Fibroblast of lung (primary cell): ENCODE results near the gene DISP3. TPM values are rescaled to one million over a fixed set of nuclear protein-coding genes. Genes with fewer than 3 reads are reported as not detected.

Experiments used
- DNase-seq, 2 donors: peaks; one replicate each; pipeline versions ENCODE4 v3.0.0 to v3.0.0-alpha.2; 2010; ENCODE audit warnings: low read depth in 2 of 2
- H2AFZ ChIP-seq: 2 replicates; pipeline ENCODE4 v1.5.1; 2012; ENCODE audit warnings: low read length, control low read depth, inconsistent platforms
- H3K27ac ChIP-seq: 2 replicates; pipeline ENCODE4 v1.5.1; 2011; ENCODE audit warnings: low read length, control low read depth; ENCODE audit not compliant: insufficient read depth
- H3K27me3 ChIP-seq: 2 replicates; pipeline ENCODE4 v1.5.1; 2011; ENCODE audit warnings: mild to moderate bottlenecking, low read length; ENCODE audit not compliant: control insufficient read depth, insufficient read depth
- H3K36me3 ChIP-seq: 2 replicates; pipeline ENCODE4 v1.5.1; 2011; ENCODE audit warnings: low read length; ENCODE audit not compliant: control insufficient read depth, insufficient read depth
- H3K4me1 ChIP-seq: 2 replicates; pipeline ENCODE4 v1.5.1; 2011; ENCODE audit warnings: low read length; ENCODE audit not compliant: control insufficient read depth, insufficient read depth; ENCODE audit errors: extremely low read depth
- H3K4me2 ChIP-seq: 2 replicates; pipeline ENCODE4 v1.5.1; 2011; ENCODE audit warnings: low read length, control low read depth; ENCODE audit not compliant: insufficient read depth; ENCODE audit errors: extremely low read depth
- H3K4me3 ChIP-seq, 4 experiments: fragments of 200-600 bp in 1 of 4; sonication (generic) in 1 of 4; replicated peaks in 1 of 4; 2 replicates each; pipeline ENCODE4 v1.5.1; 2011 to 2016; ENCODE audit warnings: low read length in 4 of 4, low read depth in 3 of 4, mild to moderate bottlenecking in 3 of 4, control low read depth in 2 of 4, inconsistent platforms in 1 of 4, mixed read lengths in 1 of 4; ENCODE audit not compliant: insufficient read depth in 1 of 4; ENCODE audit errors: control extremely low read depth in 1 of 4
- H3K79me2 ChIP-seq: 2 replicates; pipeline ENCODE4 v1.5.1; 2012; ENCODE audit warnings: mild to moderate bottlenecking, low read length, inconsistent platforms; ENCODE audit not compliant: control insufficient read depth, insufficient read depth
- H3K9ac ChIP-seq: 2 replicates; pipeline ENCODE4 v1.5.1; 2011; ENCODE audit warnings: mild to moderate bottlenecking, low read length, control low read depth; ENCODE audit not compliant: insufficient read depth
- H3K9me3 ChIP-seq: 2 replicates; pipeline ENCODE4 v1.5.1; 2012; ENCODE audit warnings: low read depth, low read length; ENCODE audit not compliant: control insufficient read depth, insufficient read depth
- H4K20me1 ChIP-seq: 2 replicates; pipeline ENCODE4 v1.5.1; 2011; ENCODE audit warnings: low read length; ENCODE audit not compliant: control insufficient read depth, insufficient read depth; ENCODE audit errors: extremely low read depth
- EZH2 ChIP-seq: IDR thresholded peaks from 2 replicates; pipeline ENCODE4 v1.5.1; 2012; ENCODE audit warnings: low read length, control low read depth, mild to moderate bottlenecking; ENCODE audit errors: missing control alignments
- polyA plus RNA-seq, 2 donors: library from polyadenylated mRNA; depleted of rRNA in 1 of 2; stranded (reverse) in 1 of 2; unstranded in 1 of 2; fragments of >200 nt; gene quantifications; 2 replicates each; pipeline ENCODE4 v1.2.1, GENCODE V29; 2011 to 2012; ENCODE audit warnings: missing spikeins in 1 of 2
- total RNA-seq: library from RNA; depleted of rRNA; stranded (reverse); fragments of >200 nt; gene quantifications from 2 replicates; pipeline ENCODE4 v1.2.1, GENCODE V29; 2014
- TF ChIP-seq, protein P1 (sequence below), 2 donors: IDR thresholded peaks in 1 of 2; conservative IDR thresholded peaks in 1 of 2; 1 replicate in 1 of 2; 2 replicates in 1 of 2; pipeline ENCODE4 v1.5.1; 2011 to 2012; ENCODE audit warnings: low read length in 2 of 2, control low read depth in 1 of 2, inconsistent platforms in 1 of 2, low read depth in 1 of 2, mild to moderate bottlenecking in 1 of 2

Gene DISP3
- total and polyA plus RNA-seq, 2 donors (not counting 1 experiment from before 2014, with no cell fraction given): 0.02 TPM; not detected in 1

DNA sequence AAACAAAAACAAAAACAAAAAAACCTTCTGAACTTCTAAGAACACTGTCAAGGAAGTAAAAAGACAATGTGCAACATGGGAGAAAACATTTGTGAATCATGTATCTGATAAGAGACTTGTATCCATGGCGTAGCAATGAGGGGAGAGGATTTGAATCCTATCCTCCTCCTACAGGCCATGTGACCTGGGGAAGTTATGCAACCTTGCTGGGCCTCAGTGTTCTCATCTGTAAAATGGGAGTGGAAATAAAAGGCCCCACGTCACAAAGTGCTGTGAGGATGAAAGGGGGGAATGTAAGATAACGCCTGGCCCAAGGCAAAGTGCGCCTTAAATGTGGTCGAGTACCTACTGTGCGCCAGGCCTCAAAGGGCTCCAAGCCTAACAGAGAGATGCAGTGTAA lies 83.7 kb downstream of the DISP3 start:
- Histone ChIP-seq H3K27ac (no peak overlapping the region), H3K9me3 (no peaks in the 10 kb centered on the region), H3K9ac (no peak overlapping the region), H4K20me1 (no peaks in the 10 kb centered on the region), H3K27me3 (no peaks in the 10 kb centered on the region), H3K36me3 (no peaks in the 10 kb centered on the region), H3K4me2 (no peak overlapping the region), H3K4me3 (no peak overlapping the region), H3K4me1 (no peaks in the 10 kb centered on the region), H3K79me2 (no peaks in the 10 kb centered on the region), H2AFZ (no peak overlapping the region)
- no peak for TF ChIP-seq EZH2
- TF ChIP-seq, protein P1, sequence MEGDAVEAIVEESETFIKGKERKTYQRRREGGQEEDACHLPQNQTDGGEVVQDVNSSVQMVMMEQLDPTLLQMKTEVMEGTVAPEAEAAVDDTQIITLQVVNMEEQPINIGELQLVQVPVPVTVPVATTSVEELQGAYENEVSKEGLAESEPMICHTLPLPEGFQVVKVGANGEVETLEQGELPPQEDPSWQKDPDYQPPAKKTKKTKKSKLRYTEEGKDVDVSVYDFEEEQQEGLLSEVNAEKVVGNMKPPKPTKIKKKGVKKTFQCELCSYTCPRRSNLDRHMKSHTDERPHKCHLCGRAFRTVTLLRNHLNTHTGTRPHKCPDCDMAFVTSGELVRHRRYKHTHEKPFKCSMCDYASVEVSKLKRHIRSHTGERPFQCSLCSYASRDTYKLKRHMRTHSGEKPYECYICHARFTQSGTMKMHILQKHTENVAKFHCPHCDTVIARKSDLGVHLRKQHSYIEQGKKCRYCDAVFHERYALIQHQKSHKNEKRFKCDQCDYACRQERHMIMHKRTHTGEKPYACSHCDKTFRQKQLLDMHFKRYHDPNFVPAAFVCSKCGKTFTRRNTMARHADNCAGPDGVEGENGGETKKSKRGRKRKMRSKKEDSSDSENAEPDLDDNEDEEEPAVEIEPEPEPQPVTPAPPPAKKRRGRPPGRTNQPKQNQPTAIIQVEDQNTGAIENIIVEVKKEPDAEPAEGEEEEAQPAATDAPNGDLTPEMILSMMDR (conservative IDR thresholded peaks at IDR 0.05 in 1 of 2, IDR thresholded peaks at IDR 0.05 in 1 of 2; ENCODE audit: low read depth in 1 of 2, low read length in 2 of 2): no peak
- DNase-seq: no peak

DNA sequence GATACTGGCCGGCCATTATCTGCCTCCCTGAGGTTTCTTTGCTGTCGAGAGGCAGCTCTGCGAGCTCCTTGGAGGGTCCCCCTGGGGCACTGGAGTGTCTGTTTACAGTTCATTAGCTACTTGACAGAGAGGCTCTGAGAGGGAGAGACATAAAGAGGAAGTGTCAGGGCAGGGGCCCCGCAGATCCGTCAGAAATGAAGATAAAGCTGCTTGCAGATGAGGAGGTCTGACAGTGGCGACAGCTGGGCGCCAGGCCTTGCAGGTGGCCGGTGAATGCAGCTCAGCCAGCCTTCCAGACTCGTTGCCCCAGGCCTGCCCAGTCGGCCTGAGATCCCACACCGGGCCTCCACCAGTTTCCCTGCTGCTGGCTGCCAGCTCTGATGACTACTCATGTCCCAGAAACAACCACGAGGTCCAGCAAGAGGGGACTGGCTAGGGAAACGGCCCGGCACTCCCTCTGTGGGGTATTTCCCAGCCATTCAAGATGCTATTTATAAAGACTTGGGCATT lies 84.7 kb downstream of the DISP3 start:
- peak in 1 of 2 donors; percentile 6 for DNase-seq
- H3K27ac ChIP-seq: no peak overlapping the region
- no peaks in the 10 kb centered on the region for H4K20me1 ChIP-seq
- no peaks in the 10 kb centered on the region for H3K9me3 ChIP-seq
- H3K4me1 ChIP-seq: no peaks in the 10 kb centered on the region
- no peak overlapping the region for H3K4me2 ChIP-seq
- H3K9ac ChIP-seq: no peak overlapping the region
- TF ChIP-seq, protein P1 (conservative IDR thresholded peaks at IDR 0.05 in 1 of 2, IDR thresholded peaks at IDR 0.05 in 1 of 2; ENCODE audit: low read depth in 1 of 2, low read length in 2 of 2): no peak
- TF ChIP-seq EZH2: no peak
- H3K79me2 ChIP-seq: no peaks in the 10 kb centered on the region
- H3K4me3 ChIP-seq: no peak overlapping the region
- no peaks in the 10 kb centered on the region for H3K36me3 ChIP-seq
- no peak overlapping the region for H2AFZ ChIP-seq
- H3K27me3 ChIP-seq: no peaks in the 10 kb centered on the region

DNA sequence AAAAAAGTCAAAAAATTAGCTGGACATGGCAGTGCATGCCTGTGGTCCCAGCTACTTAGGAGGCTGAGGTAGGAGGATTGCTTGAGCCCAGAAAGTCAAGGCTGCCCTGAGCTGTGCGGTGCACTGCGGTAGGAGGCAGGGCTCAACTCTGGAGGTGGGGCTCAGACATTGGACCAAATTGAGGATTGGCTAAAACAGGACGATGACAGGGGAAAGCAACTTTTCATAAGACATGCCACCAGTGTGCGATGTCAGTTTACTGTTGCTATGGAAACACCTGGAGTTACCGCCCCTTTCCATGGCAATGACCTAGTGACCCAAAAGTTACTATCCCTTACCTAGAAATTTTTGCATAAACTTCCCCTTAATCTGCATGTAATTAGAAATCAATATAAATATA lies 85.3 kb downstream of the DISP3 start:
- DNase-seq: no peak
- H3K9ac ChIP-seq: no peak overlapping the region
- H3K27me3 ChIP-seq: no peaks in the 10 kb centered on the region
- no peak overlapping the region for H3K27ac ChIP-seq
- H4K20me1 ChIP-seq: no peaks in the 10 kb centered on the region
- H3K9me3 ChIP-seq: no peaks in the 10 kb centered on the region
- no peak overlapping the region for H3K4me3 ChIP-seq
- no peak for TF ChIP-seq EZH2
- TF ChIP-seq, protein P1 (conservative IDR thresholded peaks at IDR 0.05 in 1 of 2, IDR thresholded peaks at IDR 0.05 in 1 of 2; ENCODE audit: low read depth in 1 of 2, low read length in 2 of 2): no peak
- H3K36me3 ChIP-seq: no peaks in the 10 kb centered on the region
- H2AFZ ChIP-seq: no peak overlapping the region
- no peaks in the 10 kb centered on the region for H3K4me1 ChIP-seq
- no peak overlapping the region for H3K4me2 ChIP-seq
- no peaks in the 10 kb centered on the region for H3K79me2 ChIP-seq
